Neural cell (in vitro differentiated cells): ENCODE measurements around the gene PGA4. TPM values are rescaled to one million over a fixed set of nuclear protein-coding genes. Genes with fewer than 3 reads are reported as not detected.

ENCODE experiments used
- H2AFZ ChIP-seq: fragments of 200-600, 300-800 bp; sonication (generic), shearing (Covaris generic); 2 replicates; pipeline ENCODE4 v1.6.0; 2014; ENCODE audit warnings: low read depth, mild to moderate bottlenecking, antibody characterized with exemption, low read length, moderate library complexity
- H3F3A ChIP-seq: fragments of 200-600 bp; shearing (Covaris generic); 2 replicates; pipeline ENCODE4 v1.6.1; 2016; ENCODE audit warnings: mild to moderate bottlenecking, moderate library complexity, mixed read lengths, antibody characterized with exemption, low read length; ENCODE audit not compliant: insufficient read depth, poor library complexity, severe bottlenecking
- H3K27ac ChIP-seq: fragments of 200-600, 300-800 bp; sonication (generic), shearing (Covaris generic); 2 replicates; pipeline ENCODE4 v1.5.1; 2014; ENCODE audit warnings: mild to moderate bottlenecking, low read length, moderate library complexity
- H3K27me3 ChIP-seq: fragments of 300-800, 200-600 bp; sonication (generic), shearing (Covaris generic); 2 replicates; pipeline ENCODE4 v1.6.0; 2014; ENCODE audit warnings: mild to moderate bottlenecking, low read depth, low read length, moderate library complexity; ENCODE audit not compliant: insufficient read depth
- H3K36me3 ChIP-seq: fragments of 300-800, 200-600 bp; sonication (generic), shearing (Covaris generic); 2 replicates; pipeline ENCODE4 v1.5.1; 2014; ENCODE audit warnings: mild to moderate bottlenecking, antibody characterized with exemption, low read length, moderate library complexity; ENCODE audit not compliant: insufficient read depth
- H3K4me2 ChIP-seq: fragments of 300-800, 200-600 bp; sonication (generic), shearing (Covaris generic); 2 replicates; pipeline ENCODE4 v1.6.0; 2014; ENCODE audit warnings: mild to moderate bottlenecking, low read length
- H3K4me3 ChIP-seq: fragments of 300-800, 200-600 bp; sonication (generic), shearing (Covaris generic); 2 replicates; pipeline ENCODE4 v1.5.1; 2014; ENCODE audit warnings: mild to moderate bottlenecking, low read length, moderate library complexity
- H3K79me2 ChIP-seq: fragments of 200-600 bp; shearing (Covaris generic); replicated peaks from 2 replicates; pipeline ENCODE4 v1.6.0; 2014; ENCODE audit warnings: mild to moderate bottlenecking, low read length, moderate library complexity; ENCODE audit not compliant: insufficient read depth
- H3K9ac ChIP-seq: fragments of 300-800, 200-600 bp; sonication (generic), shearing (Covaris generic); 2 replicates; pipeline ENCODE4 v1.6.1; 2016; ENCODE audit warnings: mild to moderate bottlenecking, low read length, mixed read lengths
- H3K9me2 ChIP-seq: fragments of 200-600 bp; shearing (Covaris generic); 2 replicates; pipeline ENCODE4 v1.6.1; 2016; ENCODE audit warnings: mild to moderate bottlenecking, low read length, mixed read lengths; ENCODE audit not compliant: insufficient read depth
- H3K9me3 ChIP-seq: fragments of 200-600, 300-800 bp; sonication (generic), shearing (Covaris generic); 2 replicates; pipeline ENCODE4 v1.6.1; 2016; ENCODE audit warnings: mild to moderate bottlenecking, mixed run types, low read length, moderate library complexity, mixed read lengths
- H4K20me1 ChIP-seq: fragments of 200-600 bp; shearing (Covaris generic); 2 replicates; pipeline ENCODE4 v1.6.1; 2016; ENCODE audit warnings: mild to moderate bottlenecking, mixed run types; ENCODE audit not compliant: insufficient read depth
- CTCF ChIP-seq: fragments of 450-650 bp; IDR thresholded peaks from 2 replicates; pipeline ENCODE4 v1.5.1; 2014; ENCODE audit warnings: antibody characterized with exemption, mild to moderate bottlenecking, moderate library complexity; ENCODE audit not compliant: poor library complexity, severe bottlenecking
- EP300 ChIP-seq: fragments of 450-650 bp; conservative IDR thresholded peaks from 2 replicates; pipeline ENCODE4 v1.6.1; 2014; ENCODE audit warnings: antibody characterized with exemption, mild to moderate bottlenecking, moderate library complexity; ENCODE audit not compliant: poor library complexity, severe bottlenecking
- EZH2 ChIP-seq: fragments of 200-600, 300-800 bp; shearing (Covaris generic), sonication (generic); IDR thresholded peaks from 2 replicates; pipeline ENCODE4 v1.6.1; 2014; ENCODE audit warnings: antibody characterized with exemption, low read length, borderline replicate concordance, mild to moderate bottlenecking; ENCODE audit not compliant: insufficient read depth, poor library complexity, severe bottlenecking
- MXI1 ChIP-seq: fragments of 450-650 bp; conservative IDR thresholded peaks from 2 replicates; pipeline ENCODE4 v1.6.1; 2014; ENCODE audit warnings: antibody characterized with exemption, mild to moderate bottlenecking; ENCODE audit not compliant: poor library complexity, severe bottlenecking
- POLR2AphosphoS5 ChIP-seq: IDR thresholded peaks from 2 replicates; pipeline ENCODE4 v1.6.1; 2012
- RAD21 ChIP-seq: fragments of 450-650 bp; conservative IDR thresholded peaks from 2 replicates; pipeline ENCODE4 v1.6.1; 2014; ENCODE audit warnings: antibody characterized with exemption, mild to moderate bottlenecking, moderate library complexity
- SMC3 ChIP-seq: fragments of 450-650 bp; conservative IDR thresholded peaks from 2 replicates; pipeline ENCODE4 v1.6.1; 2014; ENCODE audit warnings: antibody characterized with exemption, mild to moderate bottlenecking, moderate library complexity; ENCODE audit not compliant: poor library complexity
- TAF1 ChIP-seq: IDR thresholded peaks from 2 replicates; pipeline ENCODE4 v1.6.1; 2012; ENCODE audit warnings: low read depth
- polyA plus RNA-seq: library from polyadenylated mRNA; depleted of rRNA; stranded (reverse); fragments of >200 nt; gene quantifications from 2 replicates; pipeline ENCODE4 v1.2.3, GENCODE V29; 2014
- TF ChIP-seq, protein P1 (sequence below): IDR thresholded peaks from 2 replicates; pipeline ENCODE4 v1.6.1; 2012; ENCODE audit warnings: borderline replicate concordance

PGA4 gene
- polyA plus RNA-seq, 1 donor from 2014 or later: not detected

DNA sequence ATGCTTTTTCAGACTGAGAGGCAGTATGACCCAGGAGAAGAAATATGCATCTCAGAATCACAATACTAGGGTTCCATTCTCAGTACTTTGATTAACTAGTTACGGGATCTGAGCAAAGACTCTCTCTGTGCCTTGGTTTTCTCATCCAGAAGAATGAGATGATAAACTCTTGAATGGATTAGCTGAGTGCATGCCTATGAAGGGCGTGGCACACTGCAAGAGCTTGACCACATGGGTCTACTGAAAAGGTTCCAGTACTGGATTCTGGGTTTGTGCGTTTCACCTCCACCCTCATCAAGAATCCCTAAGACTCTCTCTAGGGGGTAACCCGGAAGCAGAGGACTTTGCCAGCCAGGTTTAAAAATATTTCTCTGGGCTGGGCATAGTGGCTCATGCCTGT, 44.5 kb downstream of the PGA4 start:
- Histone ChIP-seq H3K4me3 (no peak overlapping the region), H4K20me1 (no peaks in the 10 kb centered on the region), H3K79me2 (no peaks in the 10 kb centered on the region), H3K9ac (no peak overlapping the region), H3K9me2 (no peaks in the 10 kb centered on the region), H3K36me3 (no peaks in the 10 kb centered on the region), H3K27me3 (no peaks in the 10 kb centered on the region), H3K27ac (no peak overlapping the region), H2AFZ (no peak overlapping the region), H3K9me3 (no peaks in the 10 kb centered on the region), H3F3A (no peaks in the 10 kb centered on the region), H3K4me2 (no peak overlapping the region)
- TF ChIP-seq POLR2AphosphoS5: no peak
- TF ChIP-seq EZH2: no peak
- TF ChIP-seq SMC3: no peak
- TF ChIP-seq TAF1: no peak
- no peak for TF ChIP-seq EP300
- TF ChIP-seq, protein P1, sequence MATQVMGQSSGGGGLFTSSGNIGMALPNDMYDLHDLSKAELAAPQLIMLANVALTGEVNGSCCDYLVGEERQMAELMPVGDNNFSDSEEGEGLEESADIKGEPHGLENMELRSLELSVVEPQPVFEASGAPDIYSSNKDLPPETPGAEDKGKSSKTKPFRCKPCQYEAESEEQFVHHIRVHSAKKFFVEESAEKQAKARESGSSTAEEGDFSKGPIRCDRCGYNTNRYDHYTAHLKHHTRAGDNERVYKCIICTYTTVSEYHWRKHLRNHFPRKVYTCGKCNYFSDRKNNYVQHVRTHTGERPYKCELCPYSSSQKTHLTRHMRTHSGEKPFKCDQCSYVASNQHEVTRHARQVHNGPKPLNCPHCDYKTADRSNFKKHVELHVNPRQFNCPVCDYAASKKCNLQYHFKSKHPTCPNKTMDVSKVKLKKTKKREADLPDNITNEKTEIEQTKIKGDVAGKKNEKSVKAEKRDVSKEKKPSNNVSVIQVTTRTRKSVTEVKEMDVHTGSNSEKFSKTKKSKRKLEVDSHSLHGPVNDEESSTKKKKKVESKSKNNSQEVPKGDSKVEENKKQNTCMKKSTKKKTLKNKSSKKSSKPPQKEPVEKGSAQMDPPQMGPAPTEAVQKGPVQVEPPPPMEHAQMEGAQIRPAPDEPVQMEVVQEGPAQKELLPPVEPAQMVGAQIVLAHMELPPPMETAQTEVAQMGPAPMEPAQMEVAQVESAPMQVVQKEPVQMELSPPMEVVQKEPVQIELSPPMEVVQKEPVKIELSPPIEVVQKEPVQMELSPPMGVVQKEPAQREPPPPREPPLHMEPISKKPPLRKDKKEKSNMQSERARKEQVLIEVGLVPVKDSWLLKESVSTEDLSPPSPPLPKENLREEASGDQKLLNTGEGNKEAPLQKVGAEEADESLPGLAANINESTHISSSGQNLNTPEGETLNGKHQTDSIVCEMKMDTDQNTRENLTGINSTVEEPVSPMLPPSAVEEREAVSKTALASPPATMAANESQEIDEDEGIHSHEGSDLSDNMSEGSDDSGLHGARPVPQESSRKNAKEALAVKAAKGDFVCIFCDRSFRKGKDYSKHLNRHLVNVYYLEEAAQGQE: no peak
- no peak for TF ChIP-seq MXI1
- no peak for TF ChIP-seq CTCF

- TF ChIP-seq RAD21 (no peak), MXI1 (no peak), CTCF (no peak), EZH2 (no peak), TAF1 (no peak), SMC3 (no peak), EP300 (no peak), POLR2AphosphoS5 (no peak)
- TF ChIP-seq, protein P1: no peak
- no peaks in the 10 kb centered on the region for H4K20me1 ChIP-seq
- no peaks in the 10 kb centered on the region for H3F3A ChIP-seq
- H3K9ac ChIP-seq: no peak overlapping the region
- H3K9me2 ChIP-seq: no peaks in the 10 kb centered on the region
- H3K4me3 ChIP-seq: no peak overlapping the region
- H3K79me2 ChIP-seq: no peaks in the 10 kb centered on the region
- no peaks in the 10 kb centered on the region for H3K36me3 ChIP-seq
- no peak overlapping the region for H3K4me2 ChIP-seq
- H3K27me3 ChIP-seq: no peaks in the 10 kb centered on the region
- H3K9me3 ChIP-seq: no peaks in the 10 kb centered on the region
- no peak overlapping the region for H3K27ac ChIP-seq
- no peak overlapping the region for H2AFZ ChIP-seq
These were observed 45.3 kb downstream of the PGA4 start for GRCh38 chr11:61267437-61267841.
